ENCODE results near the gene UBR4. TPM values are rescaled to one million over a fixed set of nuclear protein-coding genes. Genes with fewer than 3 reads are reported as not detected.

UBR4 gene
- total and polyA plus RNA-seq, 7 donors, result 89.9 to 185 (median 118) TPM

DNA sequence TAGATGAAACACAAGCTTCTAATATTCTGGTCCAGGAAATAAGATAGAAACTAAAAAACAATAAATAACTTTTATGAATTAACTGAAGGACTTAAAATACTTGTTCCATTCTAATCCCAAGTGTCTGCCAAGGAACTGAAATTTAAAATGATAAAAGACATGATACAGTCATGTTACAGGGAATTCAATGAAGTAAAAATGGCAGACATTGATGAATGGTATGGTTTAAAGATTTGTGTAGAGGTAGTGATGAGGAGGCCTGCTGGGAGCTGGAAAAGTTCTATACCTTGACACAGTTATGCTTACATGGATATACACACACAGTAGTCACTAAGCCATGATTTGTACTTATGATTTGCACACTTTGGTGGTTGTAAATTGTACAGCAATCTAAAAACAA is 2.1 kb upstream of the UBR4 start:
- Histone ChIP-seq H3K4me1 (peaks cover 42% of the 10 kb centered on the region), H3K4me3 (no peak overlapping the region), H3K9me3 (no peaks in the 10 kb centered on the region), H3K27me3 (ENCODE audit: insufficient read depth in 3 of 3, low read length in 2 of 3) (no peaks in the 10 kb centered on the region), H3K27ac (no peak overlapping the region), H3K36me3 (ENCODE audit: insufficient read depth in 1 of 2, low read depth in 1 of 2) (peaks cover 0 to 36% of the 10 kb centered on the region in 2 donors)
- TF ChIP-seq, protein P1, sequence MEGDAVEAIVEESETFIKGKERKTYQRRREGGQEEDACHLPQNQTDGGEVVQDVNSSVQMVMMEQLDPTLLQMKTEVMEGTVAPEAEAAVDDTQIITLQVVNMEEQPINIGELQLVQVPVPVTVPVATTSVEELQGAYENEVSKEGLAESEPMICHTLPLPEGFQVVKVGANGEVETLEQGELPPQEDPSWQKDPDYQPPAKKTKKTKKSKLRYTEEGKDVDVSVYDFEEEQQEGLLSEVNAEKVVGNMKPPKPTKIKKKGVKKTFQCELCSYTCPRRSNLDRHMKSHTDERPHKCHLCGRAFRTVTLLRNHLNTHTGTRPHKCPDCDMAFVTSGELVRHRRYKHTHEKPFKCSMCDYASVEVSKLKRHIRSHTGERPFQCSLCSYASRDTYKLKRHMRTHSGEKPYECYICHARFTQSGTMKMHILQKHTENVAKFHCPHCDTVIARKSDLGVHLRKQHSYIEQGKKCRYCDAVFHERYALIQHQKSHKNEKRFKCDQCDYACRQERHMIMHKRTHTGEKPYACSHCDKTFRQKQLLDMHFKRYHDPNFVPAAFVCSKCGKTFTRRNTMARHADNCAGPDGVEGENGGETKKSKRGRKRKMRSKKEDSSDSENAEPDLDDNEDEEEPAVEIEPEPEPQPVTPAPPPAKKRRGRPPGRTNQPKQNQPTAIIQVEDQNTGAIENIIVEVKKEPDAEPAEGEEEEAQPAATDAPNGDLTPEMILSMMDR (IDR thresholded peaks at IDR 0.05), result no peak
- no peak for DNase-seq
- intact Hi-C loops (cut with DNase I), result no loop called here
- no peak for ATAC-seq

DNA sequence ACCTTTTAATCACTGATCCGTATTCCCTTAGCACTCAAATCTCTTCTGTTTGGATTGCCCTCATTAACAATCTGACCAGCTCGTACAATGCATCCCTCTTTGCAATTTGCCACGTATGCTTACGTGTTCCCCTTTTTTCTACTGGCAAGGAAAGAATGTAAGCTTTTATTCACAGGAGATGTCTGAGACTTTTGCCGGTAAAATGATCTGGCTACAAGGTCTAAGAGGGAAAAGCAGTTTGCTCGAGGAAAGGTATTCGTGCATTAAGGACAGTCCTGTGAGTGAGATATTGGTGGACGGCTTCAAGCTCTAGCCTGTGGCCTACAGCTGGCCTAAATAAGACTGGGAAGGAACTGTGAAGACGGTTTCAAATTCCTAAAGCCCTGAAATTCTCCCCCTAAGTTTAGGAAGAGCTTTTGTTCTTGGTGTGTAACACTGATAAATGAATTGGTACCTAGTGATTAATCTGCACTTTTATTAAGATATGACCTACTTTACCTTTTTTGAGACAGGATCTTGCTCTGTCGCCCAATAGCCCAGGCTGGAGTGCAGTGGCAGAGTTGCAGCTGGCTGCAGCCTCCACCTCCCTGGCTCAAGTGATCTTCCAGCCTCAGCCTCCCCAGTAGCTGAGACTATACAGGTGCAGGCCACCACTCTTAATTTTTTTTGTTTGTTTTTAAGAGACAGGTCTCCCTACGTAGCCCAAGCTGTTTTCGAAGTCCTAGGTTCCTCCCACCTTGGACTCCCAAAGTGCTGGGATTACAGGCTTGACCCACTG is 895 bp upstream of the UBR4 start:
- WGBS, 3 donors, result 20 to 21% (median 20%) methylated on average over 12 of the region's 12 CpGs
- Histone ChIP-seq H3K9me3 (no peaks in the 10 kb centered on the region), H3K27ac (peak overlapping the region; percentile 91), H3K4me1 (peaks cover 53% of the 10 kb centered on the region), H3K4me3 (peak overlapping the region; percentile 72), H3K36me3 (ENCODE audit: insufficient read depth in 1 of 2, low read depth in 1 of 2) (peaks cover 0 to 25% of the 10 kb centered on the region in 2 donors), H3K27me3 (ENCODE audit: insufficient read depth in 3 of 3, low read length in 2 of 3) (no peaks in the 10 kb centered on the region)
- intact Hi-C loops (cut with DNase I), result no loop called here
- no peak for DNase-seq
- ATAC-seq, result no peak
- TF ChIP-seq, protein P1 (IDR thresholded peaks at IDR 0.05), result no peak

DNA sequence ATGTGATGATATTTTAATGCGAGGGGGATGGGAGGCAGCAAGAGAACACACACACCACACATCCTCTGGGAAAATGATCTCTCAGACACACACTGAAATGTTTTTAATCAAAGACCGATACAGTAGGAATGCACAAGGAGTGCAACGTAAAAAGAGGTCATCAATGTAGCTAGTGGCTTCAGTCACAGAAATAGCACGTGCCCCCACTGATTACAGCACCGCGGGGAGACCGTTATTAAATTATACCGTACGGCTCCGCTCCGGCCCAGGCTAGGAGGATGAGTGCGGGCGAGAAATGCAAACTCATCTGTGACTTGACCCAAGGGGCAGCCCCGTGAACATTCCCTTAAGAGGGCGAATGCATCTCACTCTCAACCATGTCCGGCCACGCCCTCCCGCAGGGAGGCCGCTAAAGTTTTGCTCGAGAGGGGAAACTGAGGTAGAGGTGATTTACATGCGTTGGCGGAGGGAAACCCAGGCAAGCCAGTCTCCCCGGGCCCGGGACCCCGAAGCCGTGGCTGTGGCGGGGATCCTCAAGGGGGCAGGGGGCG is 552 bp downstream of the UBR4 start:
- peak in 1 of 2 donors; percentile 40 for DNase-seq
- WGBS, 3 donors, result 0 to 1% (median 0%) methylated on average over 27 to 28 of the region's 28 CpGs
- TF ChIP-seq, protein P1 (IDR thresholded peaks at IDR 0.05), result no peak
- Histone ChIP-seq H3K4me1 (peaks cover 66% of the 10 kb centered on the region), H3K27me3 (ENCODE audit: insufficient read depth in 3 of 3, low read length in 2 of 3) (no peaks in the 10 kb centered on the region), H3K4me3 (peak overlapping the region; percentile 72), H3K27ac (peak overlapping the region; percentile 91), H3K9me3 (no peaks in the 10 kb centered on the region), H3K36me3 (ENCODE audit: insufficient read depth in 1 of 2, low read depth in 1 of 2) (peaks cover 0 to 25% of the 10 kb centered on the region in 2 donors)
- peak; percentile 38 to 62 (median 58) for ATAC-seq
- intact Hi-C loops (cut with DNase I), result loop anchor here in 1 of 2 donors (2.0 kb wide), 1 partner anchor 31 kb away; no protein-coding TSS in a partner anchor

DNA sequence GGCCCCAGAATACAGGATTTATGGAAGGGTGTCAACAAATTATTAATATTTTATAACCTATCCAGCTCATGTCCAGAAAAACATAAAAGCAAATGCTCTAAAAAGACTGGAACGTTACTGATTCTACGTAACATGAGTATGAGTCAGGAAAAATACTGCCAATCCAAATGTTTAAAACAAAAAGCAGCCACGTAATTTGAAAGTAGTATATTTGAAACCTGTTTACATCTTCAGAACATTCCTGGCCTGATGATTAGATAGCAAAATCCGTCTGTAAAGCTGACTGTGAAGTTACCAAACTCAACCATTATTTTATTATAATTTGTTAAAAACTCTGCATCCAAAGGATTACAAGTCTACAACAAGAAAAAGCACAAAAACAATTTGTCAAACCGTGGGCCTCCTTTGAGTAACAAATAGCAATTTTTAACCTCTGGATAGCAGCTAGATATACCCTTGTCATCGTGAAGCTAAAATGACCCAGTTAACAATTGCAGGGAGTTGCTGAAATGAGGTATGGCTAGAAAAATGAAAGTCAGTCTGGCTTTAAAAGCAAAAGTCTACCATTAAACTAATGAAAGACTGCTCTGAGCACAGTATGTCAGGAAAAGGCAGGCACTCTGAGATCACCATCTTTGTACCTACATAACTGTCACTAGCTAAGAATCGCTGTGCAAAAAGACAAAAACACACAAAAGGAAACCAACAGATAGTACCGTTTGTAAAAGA is 1.2 kb downstream of the UBR4 start:
- ATAC-seq (no peak), DNase-seq (no peak)
- H3K27me3 ChIP-seq (ENCODE audit: insufficient read depth in 3 of 3, low read length in 2 of 3), result no peaks in the 10 kb centered on the region
- H3K27ac ChIP-seq, result peak overlapping the region; percentile 91
- H3K36me3 ChIP-seq (ENCODE audit: insufficient read depth in 1 of 2, low read depth in 1 of 2), result peaks cover 0 to 22% of the 10 kb centered on the region in 2 donors
- intact Hi-C loops (cut with DNase I), result loop anchor here in 1 of 2 donors (2.0 kb wide), 1 partner anchor 32 kb away; no protein-coding TSS in a partner anchor
- H3K4me1 ChIP-seq, result peaks cover 65% of the 10 kb centered on the region
- H3K4me3 ChIP-seq, result peak overlapping the region; percentile 72
- 12 to 20% (median 15%) methylated on average over 8 of the region's 8 CpGs for WGBS, 3 donors
- TF ChIP-seq, protein P1 (IDR thresholded peaks at IDR 0.05), result no peak
- H3K9me3 ChIP-seq, result no peaks in the 10 kb centered on the region

Measured in psoas muscle (tissue), 8 donors.